Astrocyte (in vitro differentiated cells and primary cell): ENCODE measurements around the gene TEX2.

Experiments used
- CTCF ChIP-seq: IDR thresholded peaks from 2 replicates; pipeline ENCODE4 v1.5.1; 2011; ENCODE audit warnings: low read depth, mild to moderate bottlenecking, inconsistent platforms, low read length, moderate library complexity; ENCODE audit not compliant: insufficient read depth
- EZH2 ChIP-seq: IDR thresholded peaks from 2 replicates; pipeline ENCODE4 v1.6.1; 2012; ENCODE audit warnings: mild to moderate bottlenecking, low read length, inconsistent platforms; ENCODE audit not compliant: insufficient read depth

- TF ChIP-seq CTCF: no peak
- TF ChIP-seq EZH2: no peak
Observed at GRCh38 chr17:64125937-64126336, 137.1 kb downstream of the TEX2 start.
